OCI-M2 (cell line): Measurements from ENCODE around the gene SCAF11.
A peak's percentile ranks its signal among the peaks of the same experiment; 100 is the strongest.
"Not testable (repeated sequence)": the region's sequence is repeated elsewhere in the genome, so short reads cannot be mapped to it uniquely, and the experiment has no call there.

Source experiments
- DNase-seq: peaks from one replicate; lab custom pipeline; 2025; ENCODE audit not compliant: unreplicated experiment; lab: John Stamatoyannopoulos, UW

The SCAF11 gene

GRCh38 chr12:45990468-45991283, at the start of gene SCAF11:
TSS of gene SCAF11 (minus strand) at chr12:45990574. CDS start at chr12:45964167, 26,407 bp downstream.
- peak; percentile 87 for DNase-seq

- DNase-seq = peak; percentile 88
Measured at GRCh38 chr12:46037066-46037465, 46.7 kb upstream of the SCAF11 start.

- DNase-seq = no peak
Measured at GRCh38 chr12:46027172-46027571, 36.8 kb upstream of the SCAF11 start.

GRCh38 chr12:46024099-46024498, 33.7 kb upstream of the SCAF11 start:
- no peak for DNase-seq

DNA sequence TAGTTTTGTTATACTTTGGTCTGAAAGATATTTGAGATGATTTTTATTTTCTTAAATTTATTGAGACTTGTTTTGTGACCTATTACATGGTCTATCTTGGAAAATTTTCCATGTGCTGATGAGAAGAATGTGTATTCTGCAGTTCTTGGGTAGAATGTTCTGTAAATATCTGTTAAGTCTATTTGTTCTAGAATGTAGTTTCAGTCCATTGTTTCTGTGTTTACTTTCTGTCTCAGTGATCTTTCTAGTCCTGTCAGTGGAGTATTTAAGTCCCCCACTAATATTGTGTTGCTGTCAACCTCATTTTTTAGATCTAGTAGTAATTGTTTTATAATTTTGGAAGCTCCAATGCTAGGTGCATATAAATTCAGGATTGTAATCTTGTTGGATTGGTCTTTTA, 30.4 kb upstream of the SCAF11 start:
- DNase-seq = no peak

DNA sequence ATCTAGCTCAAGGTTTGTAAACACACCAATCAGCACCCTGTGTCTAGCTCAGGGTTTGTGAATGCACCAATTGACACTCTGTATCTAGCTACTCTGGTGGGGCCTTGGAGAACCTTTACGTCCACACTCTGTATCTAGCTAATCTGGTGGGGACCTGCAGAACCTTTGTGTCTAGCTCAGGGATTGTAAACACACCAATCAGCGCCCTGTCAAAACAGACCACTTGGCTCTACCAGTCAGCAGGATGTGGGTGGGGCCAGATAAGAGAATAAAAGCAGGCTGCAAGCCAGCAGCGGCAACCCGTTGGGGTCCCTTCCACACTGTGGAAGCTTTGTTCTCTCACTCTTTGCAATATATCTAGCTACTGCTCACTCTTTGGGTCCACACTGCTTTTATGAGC, 28.3 kb upstream of the SCAF11 start:
- not testable (repeated sequence) for DNase-seq

GRCh38 chr12:46017866-46018375, 27.5 kb upstream of the SCAF11 start:
- DNase-seq = not testable (repeated sequence)

DNA sequence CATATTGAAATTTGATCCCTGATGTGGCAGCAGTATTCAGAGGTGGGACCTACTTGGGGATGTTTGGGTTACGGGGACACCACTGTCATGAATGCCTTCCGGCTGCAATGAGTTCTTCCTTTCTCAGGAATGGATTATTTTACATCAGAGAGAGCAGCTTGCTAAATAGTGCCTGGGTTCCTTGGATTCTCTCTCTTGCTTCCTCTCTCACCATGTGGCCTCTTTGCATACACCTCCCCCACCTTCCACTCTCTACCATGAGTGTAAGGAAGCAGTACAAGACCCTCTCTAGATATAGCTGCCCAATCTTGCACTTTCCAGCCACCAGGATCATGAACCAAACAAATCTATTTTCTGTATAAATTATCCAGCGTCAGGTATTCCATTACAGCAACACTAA, 15.4 kb upstream of the SCAF11 start:
- DNase-seq = no peak

DNA sequence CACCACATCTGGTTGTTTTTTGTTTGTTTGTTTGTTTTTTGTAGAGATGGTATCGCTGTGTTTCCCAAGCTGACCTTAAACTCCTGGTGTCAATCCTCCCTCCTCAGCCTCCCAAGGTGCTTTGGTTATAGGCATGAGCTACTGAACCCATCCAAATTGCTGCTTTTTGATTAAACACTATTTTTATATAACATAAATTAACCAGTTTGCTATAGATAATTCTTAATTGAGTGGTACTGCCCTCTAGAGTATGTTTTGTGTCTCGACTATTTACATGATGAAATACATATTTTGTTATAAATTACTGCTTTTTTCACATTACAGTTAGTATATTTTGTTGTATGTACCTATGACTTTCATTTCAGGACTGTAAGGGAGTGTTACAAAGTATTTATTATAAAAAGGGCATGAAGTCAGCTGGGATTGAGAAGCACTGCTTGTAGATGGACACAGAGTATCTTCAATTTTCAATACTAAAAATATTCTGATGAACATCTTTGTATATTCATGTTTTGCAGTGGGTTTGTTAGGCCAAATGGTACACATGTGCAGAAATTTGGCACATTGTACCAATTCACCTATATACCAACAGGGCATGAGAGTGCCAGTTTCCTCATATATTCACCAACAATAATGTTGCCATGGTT, 14.9 kb upstream of the SCAF11 start:
- no peak for DNase-seq

DNA sequence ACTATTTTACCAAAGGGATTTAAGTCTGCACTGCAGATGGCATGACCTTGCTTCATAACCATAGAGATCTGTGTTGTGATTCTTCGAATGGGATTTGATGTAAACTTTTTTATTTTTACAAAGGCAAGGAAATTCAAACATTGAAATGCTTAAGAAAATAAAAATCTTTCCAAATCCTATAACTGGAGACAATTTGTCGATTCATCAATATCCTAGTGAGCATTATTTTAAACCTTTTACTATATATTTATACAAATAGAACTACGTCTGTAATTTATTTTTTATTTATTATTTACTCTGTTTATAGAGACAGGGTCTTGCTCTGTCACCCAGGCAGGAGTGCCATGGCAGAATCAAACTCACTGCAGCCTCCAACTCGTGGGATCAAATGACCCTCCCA, 14.3 kb upstream of the SCAF11 start:
- DNase-seq = no peak

- not testable (repeated sequence) for DNase-seq
Measured at GRCh38 chr12:46000076-46000475, 9.7 kb upstream of the SCAF11 start.

GRCh38 chr12:45994736-45995135, 4.4 kb upstream of the SCAF11 start:
- DNase-seq = no peak

GRCh38 chr12:45991284-45992249, 1.2 kb upstream of the SCAF11 start:
- no peak for DNase-seq

DNA sequence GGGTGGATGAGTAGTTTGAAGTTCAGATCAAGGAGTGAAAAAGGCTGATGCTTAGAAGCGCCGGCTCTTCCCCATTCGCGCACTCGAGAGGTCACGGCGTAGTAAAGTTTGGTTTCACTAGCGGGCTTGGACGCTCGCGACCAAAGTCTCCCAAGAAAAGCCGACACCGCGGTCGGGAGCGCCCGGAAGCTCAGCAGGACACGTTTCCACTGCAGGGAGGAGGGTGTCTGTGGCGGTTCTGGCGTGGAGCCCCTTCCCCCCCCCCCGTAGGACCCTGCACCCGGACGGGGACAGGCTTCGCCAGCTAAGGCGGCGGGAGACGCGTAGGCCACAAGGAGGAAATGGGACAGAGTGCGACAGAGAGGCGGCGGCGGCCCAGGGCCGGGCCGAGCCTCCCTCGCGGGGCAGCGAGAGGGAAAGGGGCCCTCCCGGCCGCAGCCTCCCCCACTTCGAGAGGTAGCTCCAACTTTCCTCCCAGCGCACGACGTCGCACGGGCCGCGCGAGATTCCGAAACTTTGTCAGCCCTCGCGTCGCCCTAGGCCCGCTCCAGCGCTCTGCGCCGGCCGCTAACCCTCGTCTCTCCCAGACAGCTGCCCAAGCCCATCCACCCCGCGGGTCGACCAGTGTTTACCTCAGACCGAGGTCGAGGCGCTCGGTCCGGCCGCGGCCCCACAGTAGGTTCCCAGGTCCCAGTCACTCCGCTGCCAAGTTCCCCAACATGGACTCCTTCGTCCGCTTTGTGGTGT, 480 bp downstream of the SCAF11 start:
- no peak for DNase-seq

DNA sequence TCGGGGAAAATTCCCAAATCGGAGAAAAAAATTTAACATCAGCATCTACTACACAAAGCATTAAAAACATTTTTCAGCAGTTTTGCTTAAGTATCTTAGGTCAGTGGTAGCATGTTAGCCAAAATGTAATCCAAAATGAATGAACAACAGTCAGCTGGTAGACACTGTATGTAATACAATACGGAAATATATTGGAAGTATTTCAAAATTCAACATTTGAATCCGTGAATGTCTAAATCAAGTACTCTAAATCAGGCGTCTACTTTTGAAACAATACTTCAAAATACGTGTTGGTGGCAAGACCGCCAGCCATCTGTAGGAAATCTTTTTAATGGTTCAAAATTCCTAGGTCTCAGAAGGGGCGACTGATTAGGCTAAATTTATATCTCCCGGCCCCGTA, 1.1 kb downstream of the SCAF11 start:
- no peak for DNase-seq

DNA sequence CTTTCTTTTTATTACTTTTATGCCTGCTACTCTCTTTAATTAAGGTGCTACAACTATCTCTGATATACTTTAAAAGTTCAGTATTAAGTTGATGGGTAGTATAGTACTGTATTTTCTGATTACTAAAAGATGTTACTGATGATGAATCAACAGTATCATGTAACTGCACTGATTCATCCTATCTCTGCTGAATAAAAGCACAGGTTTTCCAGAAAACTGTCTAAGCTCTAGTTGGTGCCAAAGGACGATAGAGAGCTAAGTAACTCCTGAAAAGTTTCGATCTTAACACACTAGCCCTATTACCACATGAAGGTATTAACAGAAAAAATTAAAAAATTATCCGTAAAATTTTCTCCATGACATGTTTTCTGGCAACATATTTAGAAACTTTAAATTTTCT, 2.1 kb downstream of the SCAF11 start:
- DNase-seq = no peak

- no peak for DNase-seq
Measured at GRCh38 chr12:45987340-45987727, 3.0 kb downstream of the SCAF11 start.

DNA sequence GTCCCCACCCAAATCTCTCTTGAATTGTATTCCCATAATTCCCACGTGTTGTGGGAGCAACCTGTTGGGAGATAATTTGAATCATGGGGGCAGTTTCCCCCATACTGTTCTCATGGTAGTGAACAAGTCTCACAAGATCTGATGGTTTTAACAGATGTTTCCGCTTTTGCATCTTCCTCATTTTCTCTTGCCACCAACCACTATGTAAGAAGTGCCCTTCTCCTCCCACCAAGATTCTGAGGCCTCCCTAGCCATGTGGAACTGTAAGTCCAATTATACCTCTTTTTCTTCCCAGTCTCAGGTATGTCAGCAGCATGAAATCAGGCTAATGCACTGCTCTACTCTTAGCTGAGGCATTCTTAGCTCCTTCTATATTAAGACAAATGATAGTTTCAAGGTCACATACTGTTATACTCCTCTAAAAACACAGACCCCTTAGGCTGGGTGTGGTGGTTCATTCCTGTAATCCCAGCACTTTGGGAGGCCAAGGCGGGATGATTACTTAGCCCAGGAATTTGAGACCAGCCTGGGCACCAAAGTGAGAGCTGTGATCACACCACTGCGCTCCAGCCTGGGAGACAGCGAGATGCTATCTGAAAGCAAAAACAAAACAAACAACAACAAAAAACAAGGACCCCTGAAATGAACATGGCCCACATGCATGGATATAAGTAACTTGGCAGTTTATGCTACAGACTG, 3.6 kb downstream of the SCAF11 start:
- DNase-seq = no peak

DNA sequence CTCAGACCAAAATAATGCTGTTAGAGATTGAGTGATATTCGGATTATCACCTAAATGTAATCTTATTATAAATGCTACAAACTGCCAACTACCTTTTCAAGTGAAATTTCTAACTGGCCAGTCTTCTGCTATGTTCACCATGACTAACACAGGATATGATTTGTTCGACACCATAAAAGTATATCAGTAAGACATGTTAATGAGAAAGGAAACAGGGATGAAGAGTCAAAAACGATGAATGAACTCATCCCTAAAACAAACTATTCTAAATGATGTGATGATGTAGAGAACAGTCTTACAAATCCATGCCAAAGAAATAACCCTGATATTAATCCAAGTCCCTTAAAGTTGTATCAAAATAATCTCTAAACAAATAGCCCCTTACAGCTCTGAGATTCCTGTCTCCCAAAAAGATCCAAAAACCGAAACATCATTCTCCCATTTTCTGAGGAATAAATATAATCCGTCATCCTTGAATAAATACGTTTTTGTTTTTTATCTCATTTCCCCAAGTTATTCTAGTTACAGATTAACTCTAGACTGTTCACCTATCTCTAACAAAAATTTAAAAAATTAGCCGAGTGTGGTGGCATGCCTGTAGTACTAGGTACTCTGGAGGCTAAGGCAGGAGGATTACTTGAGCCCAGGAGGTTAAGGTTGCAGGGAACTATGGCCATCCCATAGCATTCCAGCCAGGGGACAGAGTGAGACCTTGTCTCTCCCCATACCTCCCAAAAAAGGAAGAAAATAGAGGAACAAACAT, 9.1 kb downstream of the SCAF11 start:
- no peak for DNase-seq
